Breast epithelium (tissue), 3 donors: ENCODE measurements around the gene NAALADL2.

Experiments used
- CTCF ChIP-seq, 3 donors: fragments of 450-650 bp; IDR thresholded peaks; one replicate each; pipeline ENCODE4 v1.5.1; 2016 to 2017; ENCODE audit warnings: antibody characterized with exemption in 3 of 3, mild to moderate bottlenecking in 3 of 3, moderate library complexity in 3 of 3
- POLR2A ChIP-seq: fragments of 450-650 bp; IDR thresholded peaks from one replicate; pipeline ENCODE4 v1.6.1; 2016; ENCODE audit warnings: antibody characterized with exemption, mild to moderate bottlenecking, moderate library complexity
- POLR2AphosphoS5 ChIP-seq, 3 donors: sonication (generic); formaldehyde crosslinking; IDR thresholded peaks; one replicate each; pipeline ENCODE4 v1.6.1; 2017; ENCODE audit warnings: antibody characterized with exemption in 3 of 3

GRCh38 chr3:174959556-174960065 lies 100.5 kb downstream of the NAALADL2 start:
- TF ChIP-seq POLR2AphosphoS5 (IDR thresholded peaks at IDR 0.05) (no peak), CTCF (IDR thresholded peaks at IDR 0.05) (no peak), POLR2A (no peak)
